HEK293 (cell line): ENCODE data around the gene PWP1.
A peak's percentile ranks its signal among the peaks of the same experiment; 100 is the strongest.

ENCODE experiments used
- FEZF1 ChIP-seq: fragments of 450-650 bp; formaldehyde crosslinking; IDR thresholded peaks from 2 replicates; pipeline ENCODE4 v1.5.1; 2016; ENCODE audit warnings: missing biosample characterization, missing genetic modification characterization
- GLI4 ChIP-seq: fragments of 450-650 bp; formaldehyde crosslinking; IDR thresholded peaks from 2 replicates; pipeline ENCODE4 v1.5.1; 2016; ENCODE audit warnings: missing biosample characterization, missing genetic modification characterization
- HOXA7 ChIP-seq: sonication (generic); formaldehyde crosslinking; IDR thresholded peaks from 2 replicates; pipeline ENCODE4 v1.8.1; 2022; ENCODE audit warnings: missing genetic modification reagents, borderline replicate concordance
- KLF7 ChIP-seq: fragments of 450-650 bp; formaldehyde crosslinking; IDR thresholded peaks from 2 replicates; pipeline ENCODE4 v1.5.1; 2016; ENCODE audit warnings: missing biosample characterization, missing genetic modification characterization, borderline replicate concordance
- OVOL3 ChIP-seq: fragments of 450-650 bp; formaldehyde crosslinking; IDR thresholded peaks from 2 replicates; pipeline ENCODE4 v1.5.1; 2016; ENCODE audit warnings: missing biosample characterization, missing genetic modification characterization
- PRDM1 ChIP-seq: fragments of 450-650 bp; formaldehyde crosslinking; IDR thresholded peaks from 2 replicates; pipeline ENCODE4; 2016; ENCODE audit warnings: missing biosample characterization, missing genetic modification characterization
- REPIN1 ChIP-seq: fragments of 450-650 bp; formaldehyde crosslinking; IDR thresholded peaks from 2 replicates; pipeline ENCODE4 v1.5.1; 2017; ENCODE audit warnings: missing biosample characterization, missing genetic modification characterization, low read depth
- ZBTB49 ChIP-seq: fragments of 450-650 bp; formaldehyde crosslinking; IDR thresholded peaks from 2 replicates; pipeline ENCODE4 v1.5.1; 2016; ENCODE audit warnings: missing biosample characterization, missing genetic modification characterization, low read depth
- ZBTB8A ChIP-seq: fragments of 450-650 bp; formaldehyde crosslinking; IDR thresholded peaks from 2 replicates; pipeline ENCODE4 v1.5.1; 2016; ENCODE audit warnings: missing biosample characterization, missing genetic modification characterization
- ZEB2 ChIP-seq: fragments of 450-650 bp; formaldehyde crosslinking; IDR thresholded peaks from 2 replicates; pipeline ENCODE4 v1.5.1; 2016; ENCODE audit warnings: missing biosample characterization, missing genetic modification characterization
- ZFP69B ChIP-seq: fragments of 450-650 bp; formaldehyde crosslinking; IDR thresholded peaks from 2 replicates; pipeline ENCODE4 v1.5.1; 2016; ENCODE audit warnings: missing biosample characterization, missing genetic modification characterization
- ZNF10 ChIP-seq: fragments of 450-650 bp; formaldehyde crosslinking; IDR thresholded peaks from 2 replicates; pipeline ENCODE4 v1.5.1; 2017; ENCODE audit warnings: missing biosample characterization, missing genetic modification characterization
- ZNF121 ChIP-seq: fragments of 450-650 bp; formaldehyde crosslinking; IDR thresholded peaks from 2 replicates; pipeline ENCODE4 v1.5.1; 2016; ENCODE audit warnings: missing biosample characterization, missing genetic modification characterization
- ZNF133 ChIP-seq: fragments of 450-650 bp; formaldehyde crosslinking; IDR thresholded peaks from 2 replicates; pipeline ENCODE4 v1.5.1; 2016; ENCODE audit warnings: missing biosample characterization, missing genetic modification characterization
- ZNF138 ChIP-seq: fragments of 450-650 bp; formaldehyde crosslinking; IDR thresholded peaks from 2 replicates; pipeline ENCODE4 v1.5.1; 2016; ENCODE audit warnings: missing biosample characterization, missing genetic modification characterization, borderline replicate concordance
- ZNF140 ChIP-seq: fragments of 450-650 bp; formaldehyde crosslinking; IDR thresholded peaks from 2 replicates; pipeline ENCODE4 v1.5.1; 2016; ENCODE audit warnings: missing biosample characterization, missing genetic modification characterization
- ZNF174 ChIP-seq: fragments of 450-650 bp; formaldehyde crosslinking; IDR thresholded peaks from 2 replicates; pipeline ENCODE4 v1.5.0; 2017; ENCODE audit warnings: missing biosample characterization, mild to moderate bottlenecking, missing genetic modification characterization
- ZNF24 ChIP-seq: fragments of 450-650 bp; formaldehyde crosslinking; IDR thresholded peaks from 2 replicates; pipeline ENCODE4 v1.5.1; 2016; ENCODE audit warnings: missing biosample characterization, missing genetic modification characterization
- ZNF274 ChIP-seq, 2 experiments: fragments of 200-500 bp in 1 of 2; fragments of 450-650 bp in 1 of 2; sonication (Bioruptor generic) in 1 of 2; formaldehyde crosslinking in 1 of 2; IDR thresholded peaks; 2 replicates each; pipeline versions ENCODE4 v1.5.1 to v1.6.1; 2014 to 2016; ENCODE audit warnings: borderline replicate concordance in 1 of 2, inconsistent platforms in 1 of 2, low read length in 1 of 2, missing biosample characterization in 1 of 2, missing genetic modification characterization in 1 of 2
- ZNF350 ChIP-seq: fragments of 450-650 bp; formaldehyde crosslinking; IDR thresholded peaks from 2 replicates; pipeline ENCODE4 v1.5.0; 2017; ENCODE audit warnings: missing biosample characterization, mild to moderate bottlenecking, missing genetic modification characterization
- ZNF501 ChIP-seq: fragments of 450-650 bp; formaldehyde crosslinking; IDR thresholded peaks from 2 replicates; pipeline ENCODE4 v1.5.1; 2016; ENCODE audit warnings: missing biosample characterization, missing genetic modification characterization
- ZNF561 ChIP-seq: fragments of 450-650 bp; IDR thresholded peaks from 2 replicates; pipeline ENCODE4 v1.5.1; 2018; ENCODE audit warnings: missing biosample characterization, missing genetic modification characterization, borderline replicate concordance
- ZNF596 ChIP-seq: fragments of 450-650 bp; IDR thresholded peaks from 2 replicates; pipeline ENCODE4 v1.5.0; 2018; ENCODE audit warnings: missing biosample characterization, mild to moderate bottlenecking, missing genetic modification characterization, moderate library complexity
- ZNF621 ChIP-seq: fragments of 450-650 bp; formaldehyde crosslinking; IDR thresholded peaks from 2 replicates; pipeline ENCODE4 v1.5.1; 2017; ENCODE audit warnings: missing biosample characterization, missing genetic modification characterization
- ZNF624 ChIP-seq: fragments of 450-650 bp; formaldehyde crosslinking; IDR thresholded peaks from 2 replicates; pipeline ENCODE4 v1.5.1; 2017; ENCODE audit warnings: missing biosample characterization, missing genetic modification characterization
- ZNF654 ChIP-seq: fragments of 450-650 bp; formaldehyde crosslinking; IDR thresholded peaks from 2 replicates; pipeline ENCODE4 v1.5.1; 2016; ENCODE audit warnings: low read depth, missing biosample characterization, missing genetic modification characterization
- ZNF701 ChIP-seq: fragments of 450-650 bp; formaldehyde crosslinking; IDR thresholded peaks from 2 replicates; pipeline ENCODE4 v1.5.1; 2016; ENCODE audit warnings: missing biosample characterization, missing genetic modification characterization
- ZNF768 ChIP-seq: fragments of 450-650 bp; formaldehyde crosslinking; IDR thresholded peaks from 2 replicates; pipeline ENCODE4 v1.5.1; 2018; ENCODE audit warnings: missing biosample characterization, mild to moderate bottlenecking, missing genetic modification characterization
- ZNF837 ChIP-seq: fragments of 450-650 bp; formaldehyde crosslinking; IDR thresholded peaks from 2 replicates; pipeline ENCODE4 v1.5.1; 2016; ENCODE audit warnings: missing biosample characterization, missing genetic modification characterization
- TF ChIP-seq, protein P1 (sequence below): fragments of 450-650 bp; formaldehyde crosslinking; IDR thresholded peaks from 2 replicates; pipeline ENCODE4 v1.5.1; 2016; ENCODE audit warnings: missing biosample characterization, missing genetic modification characterization
- TF ChIP-seq, protein P2 (sequence below): fragments of 450-650 bp; formaldehyde crosslinking; IDR thresholded peaks from 2 replicates; pipeline ENCODE4 v1.5.1; 2017; ENCODE audit warnings: missing biosample characterization, missing genetic modification characterization
- TF ChIP-seq, protein P3 (sequence below): fragments of 450-650 bp; formaldehyde crosslinking; IDR thresholded peaks from 2 replicates; pipeline ENCODE4 v1.5.1; 2016; ENCODE audit warnings: missing biosample characterization, missing genetic modification characterization
- TF ChIP-seq, protein P4 (sequence below): fragments of 450-650 bp; formaldehyde crosslinking; IDR thresholded peaks from 2 replicates; pipeline ENCODE4 v1.5.1; 2017; ENCODE audit warnings: missing biosample characterization, missing genetic modification characterization
- TF ChIP-seq, protein P5 (sequence below): fragments of 450-650 bp; formaldehyde crosslinking; IDR thresholded peaks from 2 replicates; pipeline ENCODE4 v1.5.1; 2016; ENCODE audit warnings: missing biosample characterization, missing genetic modification characterization

The PWP1 gene

DNA sequence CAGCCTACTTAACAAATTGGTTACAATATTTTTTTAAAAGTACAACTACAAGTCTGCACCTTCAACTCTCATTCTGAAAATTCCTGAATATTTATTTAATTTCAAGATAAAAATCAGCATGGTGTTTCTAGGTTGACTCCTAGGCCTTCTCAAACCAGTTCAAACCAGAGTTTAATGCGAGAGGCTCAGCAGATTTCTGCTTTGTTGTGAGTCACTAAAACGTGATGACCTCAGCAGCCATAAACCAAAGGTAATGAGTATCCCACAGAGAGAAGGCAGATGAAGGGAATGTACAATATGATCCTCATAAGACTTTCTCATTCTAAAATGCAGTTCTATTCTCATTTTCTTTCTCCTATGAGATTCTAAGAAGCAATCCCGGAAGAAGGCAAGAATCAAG is 73.8 kb downstream of the PWP1 start (continued):
- TF ChIP-seq, protein P1, sequence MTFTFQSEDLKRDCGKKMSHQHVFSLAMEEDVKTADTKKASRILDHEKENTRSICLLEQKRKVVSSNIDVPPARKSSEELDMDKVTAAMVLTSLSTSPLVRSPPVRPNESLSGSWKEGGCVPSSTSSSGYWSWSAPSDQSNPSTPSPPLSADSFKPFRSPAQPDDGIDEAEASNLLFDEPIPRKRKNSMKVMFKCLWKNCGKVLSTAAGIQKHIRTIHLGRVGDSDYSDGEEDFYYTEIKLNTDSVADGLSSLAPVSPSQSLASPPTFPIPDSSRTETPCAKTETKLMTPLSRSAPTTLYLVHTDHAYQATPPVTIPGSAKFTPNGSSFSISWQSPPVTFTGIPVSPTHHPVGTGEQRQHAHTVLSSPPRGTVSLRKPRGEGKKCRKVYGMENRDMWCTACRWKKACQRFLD (tag by site-specific recombination), result no peak
- TF ChIP-seq FEZF1 (tag by site-specific recombination), result peak; percentile 38; the same call in 1 of the 2 replicates
- peak; percentile 57; the same call in 1 of the 2 replicates for TF ChIP-seq ZNF10
- no peak for TF ChIP-seq ZNF701
- TF ChIP-seq, protein P2, sequence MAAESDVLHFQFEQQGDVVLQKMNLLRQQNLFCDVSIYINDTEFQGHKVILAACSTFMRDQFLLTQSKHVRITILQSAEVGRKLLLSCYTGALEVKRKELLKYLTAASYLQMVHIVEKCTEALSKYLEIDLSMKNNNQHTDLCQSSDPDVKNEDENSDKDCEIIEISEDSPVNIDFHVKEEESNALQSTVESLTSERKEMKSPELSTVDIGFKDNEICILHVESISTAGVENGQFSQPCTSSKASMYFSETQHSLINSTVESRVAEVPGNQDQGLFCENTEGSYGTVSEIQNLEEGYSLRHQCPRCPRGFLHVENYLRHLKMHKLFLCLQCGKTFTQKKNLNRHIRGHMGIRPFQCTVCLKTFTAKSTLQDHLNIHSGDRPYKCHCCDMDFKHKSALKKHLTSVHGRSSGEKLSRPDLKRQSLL, result no peak
- TF ChIP-seq ZNF133 (tag by site-specific recombination), result no peak
- 0 out of 2 replicates have a peak, but pooled peaks have one; percentile 43 for TF ChIP-seq ZNF596
- no peak for TF ChIP-seq OVOL3 (tag by site-specific recombination)
- TF ChIP-seq ZNF121 (tag by site-specific recombination), result no peak
- TF ChIP-seq ZNF624 (tag by site-specific recombination), result no peak
- no peak for TF ChIP-seq KLF7 (tag by site-specific recombination)
- TF ChIP-seq, protein P3, sequence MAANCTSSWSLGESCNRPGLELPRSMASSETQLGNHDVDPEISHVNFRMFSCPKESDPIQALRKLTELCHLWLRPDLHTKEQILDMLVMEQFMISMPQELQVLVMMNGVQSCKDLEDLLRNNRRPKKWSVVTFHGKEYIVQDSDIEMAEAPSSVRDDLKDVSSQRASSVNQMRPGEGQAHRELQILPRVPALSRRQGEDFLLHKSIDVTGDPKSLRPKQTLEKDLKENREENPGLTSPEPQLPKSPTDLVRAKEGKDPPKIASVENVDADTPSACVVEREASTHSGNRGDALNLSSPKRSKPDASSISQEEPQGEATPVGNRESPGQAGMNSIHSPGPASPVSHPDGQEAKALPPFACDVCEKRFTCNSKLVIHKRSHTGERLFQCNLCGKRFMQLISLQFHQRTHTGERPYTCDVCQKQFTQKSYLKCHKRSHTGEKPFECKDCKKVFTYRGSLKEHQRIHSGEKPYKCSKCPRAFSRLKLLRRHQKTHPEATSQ, result no peak
- TF ChIP-seq GLI4 (tag by site-specific recombination), result no peak
- TF ChIP-seq, protein P4, sequence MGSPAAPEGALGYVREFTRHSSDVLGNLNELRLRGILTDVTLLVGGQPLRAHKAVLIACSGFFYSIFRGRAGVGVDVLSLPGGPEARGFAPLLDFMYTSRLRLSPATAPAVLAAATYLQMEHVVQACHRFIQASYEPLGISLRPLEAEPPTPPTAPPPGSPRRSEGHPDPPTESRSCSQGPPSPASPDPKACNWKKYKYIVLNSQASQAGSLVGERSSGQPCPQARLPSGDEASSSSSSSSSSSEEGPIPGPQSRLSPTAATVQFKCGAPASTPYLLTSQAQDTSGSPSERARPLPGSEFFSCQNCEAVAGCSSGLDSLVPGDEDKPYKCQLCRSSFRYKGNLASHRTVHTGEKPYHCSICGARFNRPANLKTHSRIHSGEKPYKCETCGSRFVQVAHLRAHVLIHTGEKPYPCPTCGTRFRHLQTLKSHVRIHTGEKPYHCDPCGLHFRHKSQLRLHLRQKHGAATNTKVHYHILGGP, result no peak
- TF ChIP-seq ZNF621 (tag by site-specific recombination), result no peak
- TF ChIP-seq ZFP69B, result no peak
- TF ChIP-seq ZNF654, result 0 out of 2 replicates have a peak, but pooled peaks have one; percentile 3
- TF ChIP-seq ZNF274 (IDR thresholded peaks at IDR 0.05; ENCODE audit: low read length), result no peak
- TF ChIP-seq ZNF274 (tag by site-specific recombination; IDR thresholded peaks at IDR 0.05; ENCODE audit: borderline replicate concordance), result no peak
- no peak for TF ChIP-seq ZNF174 (tag by site-specific recombination)
- TF ChIP-seq ZNF837, result no peak
- peak; percentile 87 for TF ChIP-seq ZEB2 (tag by site-specific recombination)
- no peak for TF ChIP-seq HOXA7
- peak; percentile 87 for TF ChIP-seq ZBTB8A
- TF ChIP-seq REPIN1, result no peak
- peak; percentile 72; the same call in 1 of the 2 replicates for TF ChIP-seq ZNF561 (tag by site-specific recombination)
- TF ChIP-seq ZNF140 (tag by site-specific recombination), result no peak
- TF ChIP-seq ZNF24 (tag by site-specific recombination), result 0 out of 2 replicates have a peak, but pooled peaks have one; percentile 32
- TF ChIP-seq ZNF501 (tag by site-specific recombination), result no peak
- peak; percentile 94 for TF ChIP-seq PRDM1
- TF ChIP-seq ZBTB49 (tag by site-specific recombination), result no peak
- TF ChIP-seq ZNF768 (tag by site-specific recombination), result no peak
- no peak for TF ChIP-seq ZNF138 (tag by site-specific recombination)
- TF ChIP-seq, protein P5, sequence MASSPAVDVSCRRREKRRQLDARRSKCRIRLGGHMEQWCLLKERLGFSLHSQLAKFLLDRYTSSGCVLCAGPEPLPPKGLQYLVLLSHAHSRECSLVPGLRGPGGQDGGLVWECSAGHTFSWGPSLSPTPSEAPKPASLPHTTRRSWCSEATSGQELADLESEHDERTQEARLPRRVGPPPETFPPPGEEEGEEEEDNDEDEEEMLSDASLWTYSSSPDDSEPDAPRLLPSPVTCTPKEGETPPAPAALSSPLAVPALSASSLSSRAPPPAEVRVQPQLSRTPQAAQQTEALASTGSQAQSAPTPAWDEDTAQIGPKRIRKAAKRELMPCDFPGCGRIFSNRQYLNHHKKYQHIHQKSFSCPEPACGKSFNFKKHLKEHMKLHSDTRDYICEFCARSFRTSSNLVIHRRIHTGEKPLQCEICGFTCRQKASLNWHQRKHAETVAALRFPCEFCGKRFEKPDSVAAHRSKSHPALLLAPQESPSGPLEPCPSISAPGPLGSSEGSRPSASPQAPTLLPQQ (tag by site-specific recombination), result peak; percentile 50; the same call in 1 of the 2 replicates
- TF ChIP-seq ZNF350, result no peak
